Stromal cell of bone marrow (primary cell): ENCODE results near the gene KANSL1.
A peak's percentile ranks its signal among the peaks of the same experiment; 100 is the strongest.

Experiments
- DNase-seq: peaks from one replicate; pipeline ENCODE4 v3.0.0-alpha.2; 2012; ENCODE audit warnings: low read depth

Gene KANSL1

GRCh38 chr17:46071796-46072195 is 121.4 kb downstream of the KANSL1 start:
- DNase-seq: no peak

- no peak for DNase-seq
These were observed 128.8 kb downstream of the KANSL1 start for GRCh38 chr17:46064460-46064859.

GRCh38 chr17:46063241-46063640 is 130.0 kb downstream of the KANSL1 start:
- DNase-seq: no peak

GRCh38 chr17:46061435-46061834 is 131.8 kb downstream of the KANSL1 start:
- DNase-seq: no peak

DNA sequence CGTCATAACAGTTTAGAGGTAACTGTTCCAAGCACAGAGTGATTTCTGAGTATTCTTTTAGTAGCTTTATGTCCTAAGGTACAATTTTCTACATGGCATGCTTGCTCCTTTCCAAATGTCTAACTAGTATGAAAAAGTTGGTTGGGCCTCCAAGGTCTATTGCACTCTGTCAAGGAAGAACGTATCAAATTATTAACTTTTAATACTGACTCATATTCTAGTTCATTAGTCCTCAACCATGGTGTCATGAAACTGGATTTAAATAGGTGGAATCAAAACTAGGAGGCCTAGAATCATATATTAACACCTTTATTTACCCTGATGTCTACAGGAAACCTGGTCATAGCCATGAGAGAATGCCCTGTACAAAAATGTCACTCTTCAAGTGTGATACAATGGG is 132.8 kb downstream of the KANSL1 start:
- DNase-seq: no peak

DNA sequence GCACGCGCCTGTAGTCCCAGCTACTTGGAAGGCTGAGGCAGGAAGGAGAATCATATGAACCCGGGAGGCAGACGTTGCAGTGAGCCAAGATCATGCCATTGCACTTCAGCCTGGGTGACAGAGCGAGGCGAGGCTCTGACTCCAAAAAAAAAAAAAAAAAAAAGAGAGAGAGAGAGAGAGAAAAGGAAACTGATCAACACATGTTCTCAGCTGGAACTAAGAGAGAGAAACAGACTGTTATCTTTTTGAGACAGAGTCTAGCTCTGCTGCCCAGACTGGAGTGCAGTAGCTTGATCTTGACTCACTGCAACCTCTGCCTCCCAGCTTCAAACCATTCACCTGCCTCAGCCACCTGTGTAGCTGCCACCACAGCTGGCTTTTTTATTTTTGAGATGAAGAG is 133.7 kb downstream of the KANSL1 start:
- no peak for DNase-seq

DNA sequence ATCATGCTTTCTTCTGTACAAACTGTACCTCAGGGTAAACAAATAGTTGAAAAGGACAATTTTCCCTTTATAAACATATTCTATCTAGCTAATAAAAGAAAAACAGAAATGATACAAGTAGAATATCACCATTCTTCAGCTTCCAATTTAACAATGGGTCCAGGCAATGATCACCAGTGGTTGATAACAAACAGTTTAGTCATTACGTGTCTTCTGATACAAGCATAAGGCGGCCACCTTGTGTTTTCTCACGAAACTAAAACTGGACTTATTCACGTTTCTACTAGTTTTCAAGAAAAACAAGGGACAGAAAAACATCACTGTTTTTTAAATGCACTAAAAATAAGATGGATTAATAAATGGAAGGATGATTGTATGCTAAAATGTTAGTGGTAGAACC is 135.9 kb downstream of the KANSL1 start:
- no peak for DNase-seq

GRCh38 chr17:46056800-46057304 is 136.4 kb downstream of the KANSL1 start:
- peak; percentile 47 for DNase-seq

DNA sequence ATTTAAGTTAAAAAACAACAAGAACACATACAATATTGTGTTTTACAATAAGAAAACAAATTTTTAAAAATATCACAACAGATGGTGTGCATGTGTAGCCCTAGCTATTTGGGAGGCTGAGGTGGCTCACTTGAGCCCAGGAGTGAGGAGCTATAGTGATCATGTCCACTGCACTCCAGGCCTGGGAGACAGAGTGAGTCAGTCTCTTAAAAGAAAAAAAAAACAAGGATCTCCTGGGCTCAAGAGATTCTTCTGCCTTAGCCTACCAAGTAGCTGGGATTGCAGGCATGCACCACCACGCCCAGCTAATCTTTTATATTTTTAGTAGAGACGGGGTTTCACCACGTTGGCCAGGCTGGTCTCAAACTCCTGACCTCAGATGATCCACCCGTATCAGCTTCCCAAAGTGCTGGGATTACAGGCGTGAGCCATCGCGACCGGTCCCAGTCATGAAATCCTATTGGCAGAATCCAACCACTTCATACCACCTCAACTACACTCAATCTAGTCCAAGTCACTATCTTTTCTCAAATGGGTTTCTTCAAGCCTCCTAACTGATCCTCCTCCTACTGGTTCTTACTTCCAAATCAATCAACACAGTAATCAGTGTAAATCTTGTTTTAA is 139.2 kb downstream of the KANSL1 start:
- DNase-seq: no peak

- no peak for DNase-seq
These were observed 143.6 kb downstream of the KANSL1 start for GRCh38 chr17:46049656-46050055.

DNA sequence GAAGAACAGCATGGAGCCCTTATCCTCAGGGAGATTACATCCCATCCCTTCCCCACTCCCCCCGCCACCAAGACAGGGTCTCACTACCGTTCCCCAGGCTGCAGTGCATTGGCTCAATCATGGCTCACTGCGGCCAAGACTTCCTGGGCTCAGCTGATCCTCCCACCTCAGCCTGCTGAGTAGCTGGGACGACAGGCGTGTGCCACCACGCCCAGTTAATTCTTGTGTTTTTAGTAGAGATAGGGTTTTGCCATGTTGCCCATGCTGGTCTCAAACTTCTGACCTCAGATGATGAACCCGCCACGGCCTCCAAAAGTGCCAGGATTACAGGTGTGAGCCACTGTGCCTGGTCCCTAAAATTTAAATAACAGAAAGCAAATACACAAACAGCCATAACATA is 145.4 kb downstream of the KANSL1 start:
- no peak for DNase-seq

- DNase-seq: no peak
These were observed 145.8 kb downstream of the KANSL1 start for GRCh38 chr17:46047398-46047797.

GRCh38 chr17:46046957-46047356 is 146.3 kb downstream of the KANSL1 start:
- DNase-seq: no peak

GRCh38 chr17:46045639-46046038 is 147.6 kb downstream of the KANSL1 start:
- no peak for DNase-seq

GRCh38 chr17:46044989-46045388 is 148.2 kb downstream of the KANSL1 start:
- DNase-seq: no peak

DNA sequence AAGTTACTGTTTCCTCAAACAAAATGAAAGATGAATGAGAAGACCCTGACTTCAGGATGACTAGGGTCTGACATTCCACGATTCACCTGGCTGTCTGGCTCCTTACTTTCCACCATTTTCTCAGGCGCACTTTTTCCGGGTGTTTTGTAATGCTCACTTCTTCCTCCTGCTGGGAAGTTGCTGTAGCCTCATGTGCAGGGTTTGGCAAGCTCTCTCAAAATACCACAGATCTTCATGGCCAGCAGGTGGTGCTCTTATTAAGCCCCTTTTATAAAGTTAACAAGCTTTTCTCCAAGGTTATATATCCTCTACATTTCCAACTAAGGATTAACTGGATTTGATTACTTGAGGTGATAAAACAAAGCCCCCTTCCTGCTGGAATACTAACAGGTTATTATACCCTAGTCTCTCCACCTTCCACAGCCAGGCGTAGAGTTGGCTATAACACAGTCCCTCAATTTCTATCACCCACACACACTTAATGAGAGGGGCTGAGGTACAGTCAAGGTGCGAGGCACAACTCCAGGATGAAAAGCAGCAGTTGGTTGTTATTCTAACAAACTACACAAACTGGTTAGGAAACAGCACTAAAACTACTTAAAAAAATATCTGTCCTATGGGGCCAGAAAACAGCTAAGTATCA is 148.8 kb downstream of the KANSL1 start:
- DNase-seq: peak; percentile 82

GRCh38 chr17:46043606-46044005 is 149.6 kb downstream of the KANSL1 start:
- DNase-seq: no peak

GRCh38 chr17:46042925-46043324 is 150.3 kb downstream of the KANSL1 start:
- DNase-seq: no peak

GRCh38 chr17:46042246-46042645 is 151.0 kb downstream of the KANSL1 start:
- no peak for DNase-seq

DNA sequence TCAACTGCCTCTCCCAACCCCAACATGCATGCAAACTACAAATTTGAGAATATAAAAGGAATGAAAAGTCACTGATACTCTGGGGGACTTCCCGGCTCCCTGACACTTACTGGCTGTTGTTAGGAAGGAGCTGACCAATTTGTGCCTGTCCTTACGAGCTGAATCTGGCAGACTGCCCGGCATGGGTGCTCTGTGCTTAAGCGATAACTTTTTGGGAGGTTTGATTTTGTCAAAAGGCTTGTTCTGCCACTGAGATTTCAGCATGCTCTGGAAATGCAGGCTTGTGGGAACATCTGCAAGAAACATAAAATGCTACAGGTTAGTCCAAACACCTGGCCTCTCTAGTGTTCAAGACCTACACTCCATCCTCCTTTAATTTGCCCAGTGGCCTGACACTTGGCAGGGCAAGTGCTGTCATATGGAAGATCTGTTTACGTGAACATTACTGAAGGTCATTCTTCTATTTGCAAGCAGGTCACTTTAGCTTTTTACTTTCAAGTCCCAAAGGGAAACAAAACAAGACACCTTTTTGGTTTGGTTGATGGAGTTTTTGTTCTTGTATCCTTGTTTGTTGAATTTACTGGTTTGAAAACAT is 153.5 kb downstream of the KANSL1 start:
- DNase-seq: no peak

DNA sequence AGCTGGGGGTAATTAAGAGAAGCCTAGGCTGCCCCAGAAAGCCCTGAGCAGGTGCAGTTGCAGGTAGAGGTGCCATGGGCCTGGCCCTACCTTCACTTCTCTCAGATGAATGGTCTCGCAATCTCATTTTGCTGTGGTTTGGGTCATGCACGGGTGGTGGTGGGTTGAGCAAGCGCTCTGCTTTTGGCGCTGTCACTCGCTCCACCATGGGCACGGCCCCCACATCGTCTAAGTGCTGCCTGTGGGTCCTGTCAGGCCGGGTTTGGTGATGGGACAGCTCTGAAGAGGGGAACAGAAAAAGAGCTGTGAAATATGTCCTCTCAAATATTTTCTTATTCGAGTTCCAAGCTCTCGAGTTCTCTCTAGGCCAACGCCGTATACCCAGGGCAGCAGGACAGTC is 154.3 kb downstream of the KANSL1 start:
- no peak for DNase-seq

GRCh38 chr17:46038414-46038813 is 154.8 kb downstream of the KANSL1 start:
- DNase-seq: no peak

GRCh38 chr17:46037722-46038255 is 155.4 kb downstream of the KANSL1 start:
- no peak for DNase-seq
